Measurements from ENCODE around the gene ZNFX1. TPM values are rescaled to one million over a fixed set of nuclear protein-coding genes. Genes with fewer than 3 reads are reported as not detected.

Gene ZNFX1
- total RNA-seq, 8 experiments from 2014 or later: 5.7 to 108 (median 15.7) TPM

DNA sequence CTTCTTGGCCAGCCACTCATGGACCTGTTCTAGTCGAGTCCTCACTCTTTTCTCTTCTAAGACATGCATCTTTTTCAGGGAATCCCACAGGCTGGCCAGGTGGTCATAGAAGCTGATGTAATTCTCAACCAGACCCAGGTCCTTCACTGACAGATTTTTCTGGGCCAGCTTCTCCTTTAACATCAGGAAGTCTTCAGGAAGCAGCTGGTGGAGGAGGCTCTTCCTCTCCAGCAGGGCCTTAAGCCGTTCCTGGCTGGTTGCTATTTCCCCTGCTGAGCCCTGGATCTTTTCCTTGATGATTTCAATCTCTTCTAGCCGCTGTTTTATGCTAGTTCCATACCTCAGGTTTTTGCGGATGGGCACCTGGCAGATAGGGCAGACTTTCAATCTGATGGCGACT lies 30.1 kb downstream of the ZNFX1 start:
- ATAC-seq (replicated peaks in 6 of 8): no peak
- WGBS, 10 experiments: 72 to 100% (median 89%) methylated on average over 1 to 4 of the region's 5 CpGs; no CpG with 5 or more reads in 3 of the 10 experiments
- H3K27ac ChIP-seq: no peak overlapping the region
- H3K4me3 ChIP-seq: no peak overlapping the region
- in situ Hi-C loops (cut with MboI; ENCODE audit: low pct_unique_long_range_greater_than_20kb in 2 of 9, low sequenced_read_pairs in 9 of 9, unreplicated experiment in 9 of 9): no loop called here
- no peaks in the 10 kb centered on the region for H3K4me1 ChIP-seq (replicated peaks in 1 of 2)

DNA sequence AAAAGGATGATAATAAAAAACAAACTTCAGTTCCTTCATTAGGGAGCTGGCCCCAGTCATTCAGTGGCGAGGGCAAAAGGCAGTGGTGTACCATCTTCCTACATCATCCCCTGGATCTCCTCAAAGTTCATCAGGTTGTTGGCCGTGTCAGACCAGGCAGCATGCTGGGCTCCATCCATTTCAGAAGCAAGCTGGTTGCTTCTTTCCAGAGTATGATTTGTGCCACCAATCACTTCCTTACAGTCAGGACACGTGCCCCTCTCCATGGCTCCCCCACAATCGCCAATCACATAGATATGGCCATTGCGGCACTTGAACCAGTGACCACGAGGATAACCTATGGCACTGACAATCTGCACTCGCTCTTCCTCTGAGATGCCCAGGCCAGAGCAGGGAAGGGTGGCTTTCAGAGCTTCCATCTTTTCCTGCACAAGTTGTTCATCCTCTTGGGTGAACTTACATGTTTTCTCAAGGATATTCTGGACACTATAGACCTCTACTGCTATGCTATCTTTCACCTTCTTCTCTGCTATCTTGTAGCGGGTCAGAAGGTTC lies 30.6 kb downstream of the ZNFX1 start:
- in situ Hi-C loops (cut with MboI; ENCODE audit: low pct_unique_long_range_greater_than_20kb in 2 of 9, low sequenced_read_pairs in 9 of 9, unreplicated experiment in 9 of 9): no loop called here
- Histone ChIP-seq H3K4me3 (no peak overlapping the region), H3K4me1 (replicated peaks in 1 of 2) (no peaks in the 10 kb centered on the region), H3K27ac (no peak overlapping the region)
- 88 to 100% (median 100%) methylated on average over 1 to 8 of the region's 8 CpGs; no CpG with 5 or more reads in 3 of the 10 experiments for WGBS, 10 experiments
- ATAC-seq (replicated peaks in 6 of 8): no peak

DNA sequence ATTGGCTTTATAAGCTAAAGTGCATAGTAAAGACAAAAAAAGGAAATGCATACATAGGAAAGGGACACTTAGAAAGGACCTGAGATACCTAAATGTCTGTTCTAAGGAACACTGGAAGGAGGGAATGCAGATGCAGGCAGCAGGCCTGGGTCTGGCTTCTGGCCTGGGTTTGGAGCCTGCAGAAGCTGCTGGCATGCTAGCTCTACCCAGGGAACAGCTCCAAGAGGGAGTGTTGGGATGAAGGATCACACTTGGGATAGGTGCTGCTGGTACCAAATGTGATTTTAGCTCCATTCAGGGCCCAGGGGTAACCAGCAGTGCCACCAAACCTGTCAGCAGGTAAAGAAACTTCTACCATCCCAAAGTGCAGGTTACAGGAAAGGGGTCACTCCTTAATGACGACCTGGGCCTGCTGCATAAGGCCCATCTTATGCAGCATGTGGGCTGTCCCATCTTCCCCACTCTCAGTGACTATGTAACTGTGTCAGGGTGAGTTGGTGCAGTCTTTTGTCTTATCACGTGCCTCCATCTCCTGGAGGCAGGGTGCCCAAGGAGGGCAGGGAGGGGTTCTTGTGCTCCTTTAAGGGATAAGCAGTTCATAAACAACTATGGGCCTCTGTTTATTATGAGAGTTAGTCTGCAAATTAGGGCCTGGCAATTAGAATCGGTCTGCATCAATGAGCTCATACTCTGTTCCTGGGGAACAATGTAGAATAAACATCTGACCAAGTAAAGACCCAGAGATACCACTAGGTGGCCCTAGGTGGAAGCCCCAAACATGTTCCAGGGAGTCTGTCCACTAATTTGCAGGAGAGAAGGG lies 31.7 kb downstream of the ZNFX1 start:
- Histone ChIP-seq H3K27ac (no peak overlapping the region), H3K4me3 (no peak overlapping the region), H3K4me1 (replicated peaks in 1 of 2) (no peaks in the 10 kb centered on the region)
- ATAC-seq (replicated peaks in 6 of 8): peak; percentile 58 to 89 (median 71)
- WGBS, 10 experiments: 20 to 80% (median 60%) methylated on average over 1 to 3 of the region's 3 CpGs; no CpG with 5 or more reads in 4 of the 10 experiments
- in situ Hi-C loops (cut with MboI; ENCODE audit: low pct_unique_long_range_greater_than_20kb in 2 of 9, low sequenced_read_pairs in 9 of 9, unreplicated experiment in 9 of 9): no loop called here

DNA sequence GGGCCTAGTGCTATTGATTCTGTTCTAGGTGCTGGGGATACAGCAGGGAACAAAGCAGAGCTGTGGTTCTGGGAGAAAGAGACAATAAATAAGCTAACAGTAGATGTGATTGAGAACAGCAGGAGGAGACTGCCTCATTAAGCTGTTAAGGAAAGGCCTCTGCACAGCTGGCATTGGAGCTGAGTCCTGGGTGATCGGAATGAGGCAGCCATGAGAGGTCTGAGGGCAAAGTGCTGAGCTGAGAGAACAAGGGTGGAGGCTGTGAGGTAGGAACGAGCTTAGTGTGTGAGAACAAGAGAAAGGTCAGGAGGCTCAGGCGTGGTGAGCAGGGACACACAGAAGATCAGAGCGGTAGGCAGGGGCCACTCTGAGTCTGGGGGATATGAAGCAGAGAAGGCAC lies 40.3 kb downstream of the ZNFX1 start:
- 30 to 100% (median 75%) methylated on average over 1 to 4 of the region's 4 CpGs; no CpG with 5 or more reads in 2 of the 10 experiments for WGBS, 10 experiments
- no peaks in the 10 kb centered on the region for H3K4me1 ChIP-seq (replicated peaks in 1 of 2)

DNA sequence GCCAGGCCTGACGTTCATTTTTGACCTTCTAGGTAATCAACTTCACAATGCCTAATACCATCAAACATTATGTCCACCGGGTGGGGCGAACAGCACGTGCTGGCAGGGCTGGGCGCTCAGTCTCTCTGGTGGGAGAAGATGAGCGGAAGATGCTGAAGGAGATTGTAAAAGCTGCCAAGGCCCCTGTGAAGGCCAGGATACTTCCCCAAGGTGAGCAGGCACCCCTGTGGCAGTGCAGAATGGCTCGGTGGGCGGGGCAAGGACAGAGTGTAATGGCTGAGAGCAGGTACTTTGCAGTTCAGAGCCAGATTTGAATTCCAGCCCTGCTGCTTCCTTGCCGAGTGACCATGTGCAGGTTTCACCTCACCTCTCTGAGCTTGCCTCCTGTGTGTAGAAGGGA lies 41.6 kb downstream of the ZNFX1 start:
- no peak for ATAC-seq (replicated peaks in 6 of 8)
- Histone ChIP-seq H3K27ac (no peak overlapping the region), H3K4me1 (replicated peaks in 1 of 2) (no peaks in the 10 kb centered on the region), H3K4me3 (no peak overlapping the region)
- 83 to 100% (median 94%) methylated on average over 1 to 7 of the region's 9 CpGs; no CpG with 5 or more reads in 2 of the 10 experiments for WGBS, 10 experiments
- in situ Hi-C loops (cut with MboI; ENCODE audit: low pct_unique_long_range_greater_than_20kb in 2 of 9, low sequenced_read_pairs in 9 of 9, unreplicated experiment in 9 of 9): no loop called here

More for the DNA sequence above, 40.3 kb downstream of the ZNFX1 start:
- no peak for ATAC-seq (replicated peaks in 6 of 8)
- Histone ChIP-seq H3K4me3 (no peak overlapping the region), H3K27ac (no peak overlapping the region)
- in situ Hi-C loops (cut with MboI; ENCODE audit: low pct_unique_long_range_greater_than_20kb in 2 of 9, low sequenced_read_pairs in 9 of 9, unreplicated experiment in 9 of 9): no loop called here

DNA sequence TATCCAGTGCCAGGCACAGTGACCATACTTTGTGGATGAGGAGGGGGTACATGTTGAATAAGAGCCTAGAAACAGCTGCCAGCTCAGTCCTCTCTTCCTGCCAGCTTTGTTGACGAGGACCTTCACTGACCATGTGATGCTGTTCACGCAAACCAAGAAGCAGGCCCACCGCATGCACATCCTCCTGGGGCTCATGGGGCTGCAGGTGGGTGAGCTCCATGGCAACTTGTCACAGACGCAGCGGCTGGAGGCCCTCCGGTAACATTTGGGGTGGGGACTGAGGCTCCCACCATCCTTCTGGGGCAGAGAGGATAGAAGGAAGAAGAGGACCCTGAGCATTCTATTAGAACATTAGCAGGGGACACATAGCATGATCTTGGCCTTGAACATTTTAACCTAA lies 43.0 kb downstream of the ZNFX1 start:
- no peak for ATAC-seq (replicated peaks in 6 of 8)
- Histone ChIP-seq H3K4me1 (replicated peaks in 1 of 2) (no peaks in the 10 kb centered on the region), H3K4me3 (no peak overlapping the region), H3K27ac (no peak overlapping the region)
- WGBS, 10 experiments: 56 to 100% (median 96%) methylated on average over 3 to 4 of the region's 6 CpGs; no CpG with 5 or more reads in 6 of the 10 experiments
- in situ Hi-C loops (cut with MboI; ENCODE audit: low pct_unique_long_range_greater_than_20kb in 2 of 9, low sequenced_read_pairs in 9 of 9, unreplicated experiment in 9 of 9): no loop called here

DNA sequence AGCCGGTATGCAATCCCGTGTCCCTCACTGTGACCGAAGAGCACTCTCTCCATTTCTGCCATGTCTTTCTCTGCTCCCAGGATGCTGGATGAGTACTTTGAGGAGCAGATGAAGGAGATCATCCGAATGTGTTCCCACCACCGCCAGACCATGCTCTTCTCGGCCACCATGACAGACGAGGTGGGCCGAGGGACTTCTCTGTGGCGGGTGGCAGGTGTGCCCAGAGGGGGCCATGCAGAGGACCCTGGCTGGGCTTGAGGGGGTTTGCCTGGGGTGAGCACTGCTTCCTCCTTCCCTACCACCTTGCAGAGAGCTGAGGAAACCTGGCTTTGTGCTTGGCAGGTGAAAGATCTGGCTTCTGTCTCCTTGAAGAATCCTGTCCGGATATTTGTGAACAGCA lies 44.6 kb downstream of the ZNFX1 start:
- Histone ChIP-seq H3K4me1 (replicated peaks in 1 of 2) (no peaks in the 10 kb centered on the region), H3K4me3 (no peak overlapping the region), H3K27ac (no peak overlapping the region)
- no peak for ATAC-seq (replicated peaks in 6 of 8)
- 75 to 100% (median 94%) methylated on average over 1 to 6 of the region's 10 CpGs; no CpG with 5 or more reads in 3 of the 10 experiments for WGBS, 10 experiments
- in situ Hi-C loops (cut with MboI; ENCODE audit: low pct_unique_long_range_greater_than_20kb in 2 of 9, low sequenced_read_pairs in 9 of 9, unreplicated experiment in 9 of 9): no loop called here

DNA sequence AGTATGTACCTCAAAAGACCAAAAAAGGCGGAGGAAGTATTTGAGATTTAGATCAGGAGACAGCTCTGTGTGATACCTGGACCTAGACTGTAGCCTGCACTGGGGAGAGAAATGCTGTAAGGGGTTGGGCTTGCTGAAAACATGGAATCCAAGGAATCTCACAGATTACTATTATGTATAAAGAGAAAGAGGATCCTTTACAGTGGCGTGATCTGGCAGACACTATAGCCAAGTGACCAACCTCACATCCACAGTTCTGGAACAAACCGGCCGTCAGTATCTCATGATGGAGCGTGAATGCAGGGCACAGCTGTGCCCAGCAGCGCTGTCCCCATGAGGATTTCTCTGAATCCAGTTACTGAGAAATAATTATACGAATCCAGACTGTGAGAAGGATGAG lies 46.4 kb downstream of the ZNFX1 start:
- in situ Hi-C loops (cut with MboI; ENCODE audit: low pct_unique_long_range_greater_than_20kb in 2 of 9, low sequenced_read_pairs in 9 of 9, unreplicated experiment in 9 of 9): no loop called here
- peak in 1 of 8 experiments; percentile 7 for ATAC-seq (replicated peaks in 6 of 8)
- 0 to 90% (median 20%) methylated on average over 1 to 2 of the region's 7 CpGs; no CpG with 5 or more reads in 5 of the 10 experiments for WGBS, 10 experiments

DNA sequence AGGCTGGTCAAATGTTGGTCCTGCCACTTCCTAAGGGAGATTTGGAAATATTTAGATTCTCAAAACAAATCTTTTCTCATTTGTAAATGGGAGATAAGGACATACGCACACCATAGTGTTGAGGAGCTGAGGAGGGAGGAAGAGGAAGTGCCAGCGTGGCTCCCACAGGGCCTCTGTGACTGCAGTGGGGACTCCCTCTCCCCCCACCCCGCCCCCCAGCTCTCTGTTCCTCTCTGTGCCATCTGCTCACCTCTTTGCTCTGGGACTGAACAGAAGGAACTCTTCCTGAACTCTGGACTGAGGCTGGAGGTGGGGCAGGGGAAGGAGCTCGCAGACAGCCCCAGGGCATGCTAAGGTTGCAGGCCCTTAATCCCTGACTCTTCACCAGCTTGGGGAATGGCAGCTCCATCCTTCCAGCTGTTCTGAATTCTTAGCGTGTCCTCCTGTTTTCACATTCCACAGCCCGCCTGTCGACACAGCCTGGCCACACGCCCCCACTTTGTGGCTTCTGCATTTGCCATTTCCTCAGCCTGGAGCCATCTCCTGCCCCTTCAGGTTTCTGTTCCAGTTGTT lies 47.2 kb downstream of the ZNFX1 start:
- H3K4me3 ChIP-seq: no peak overlapping the region
- H3K4me1 ChIP-seq (replicated peaks in 1 of 2): no peaks in the 10 kb centered on the region
- no peak overlapping the region for H3K27ac ChIP-seq
- in situ Hi-C loops (cut with MboI; ENCODE audit: low pct_unique_long_range_greater_than_20kb in 2 of 9, low sequenced_read_pairs in 9 of 9, unreplicated experiment in 9 of 9): no loop called here
- 60 to 100% (median 91%) methylated on average over 1 to 6 of the region's 8 CpGs; no CpG with 5 or more reads in 3 of the 10 experiments for WGBS, 10 experiments
- ATAC-seq (replicated peaks in 6 of 8): peak in 3 of 8 experiments; percentile 77 to 91 (median 80)

More for the DNA sequence above, 46.4 kb downstream of the ZNFX1 start:
- Histone ChIP-seq H3K27ac (no peak overlapping the region), H3K4me1 (replicated peaks in 1 of 2) (no peaks in the 10 kb centered on the region), H3K4me3 (no peak overlapping the region)

DNA sequence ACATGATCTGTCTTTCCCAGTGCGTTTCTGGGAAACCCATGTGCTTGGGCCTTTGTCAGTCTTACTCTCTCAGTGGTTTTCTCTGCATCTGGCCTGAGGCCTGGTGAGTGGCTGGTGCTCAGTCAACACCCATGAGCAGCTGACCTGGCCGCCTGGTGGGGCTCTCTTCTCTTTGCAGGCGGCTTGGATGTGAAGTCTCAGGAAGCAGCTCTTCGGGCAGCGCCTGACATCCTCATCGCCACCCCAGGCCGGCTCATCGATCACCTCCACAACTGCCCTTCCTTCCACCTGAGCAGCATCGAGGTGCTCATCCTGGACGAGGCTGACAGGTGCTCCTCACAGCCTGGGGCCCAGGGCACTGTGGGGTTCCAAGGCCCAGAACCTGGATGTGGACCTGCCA lies 47.8 kb downstream of the ZNFX1 start:
- in situ Hi-C loops (cut with MboI; ENCODE audit: low pct_unique_long_range_greater_than_20kb in 2 of 9, low sequenced_read_pairs in 9 of 9, unreplicated experiment in 9 of 9): no loop called here
- WGBS, 10 experiments: 60 to 100% (median 94%) methylated on average over 1 to 3 of the region's 10 CpGs; no CpG with 5 or more reads in 2 of the 10 experiments
- H3K27ac ChIP-seq: no peak overlapping the region
- H3K4me3 ChIP-seq: no peak overlapping the region
- peak in 4 of 8 experiments; percentile 52 to 68 (median 54) for ATAC-seq (replicated peaks in 6 of 8)
- no peaks in the 10 kb centered on the region for H3K4me1 ChIP-seq (replicated peaks in 1 of 2)

DNA sequence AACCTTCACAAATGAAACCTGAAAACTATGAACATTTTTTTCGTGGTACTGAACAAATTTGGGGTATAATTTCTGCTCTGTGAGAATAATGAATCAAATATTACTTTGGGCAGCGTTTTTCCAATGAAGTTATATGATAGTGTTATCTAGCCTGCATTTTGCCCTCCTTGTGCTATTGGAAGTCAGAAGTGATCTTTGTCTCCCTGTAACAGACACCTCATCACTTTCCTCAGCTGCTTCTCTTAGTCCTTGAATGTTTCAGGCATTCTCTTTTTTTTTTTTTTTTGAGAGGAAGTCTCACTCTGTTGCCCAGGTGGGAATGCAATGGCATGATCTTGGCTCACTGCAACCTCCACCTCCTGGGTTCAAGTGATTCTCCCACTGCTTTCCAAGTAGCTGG lies 48.5 kb downstream of the ZNFX1 start:
- in situ Hi-C loops (cut with MboI; ENCODE audit: low pct_unique_long_range_greater_than_20kb in 2 of 9, low sequenced_read_pairs in 9 of 9, unreplicated experiment in 9 of 9): no loop called here

DNA sequence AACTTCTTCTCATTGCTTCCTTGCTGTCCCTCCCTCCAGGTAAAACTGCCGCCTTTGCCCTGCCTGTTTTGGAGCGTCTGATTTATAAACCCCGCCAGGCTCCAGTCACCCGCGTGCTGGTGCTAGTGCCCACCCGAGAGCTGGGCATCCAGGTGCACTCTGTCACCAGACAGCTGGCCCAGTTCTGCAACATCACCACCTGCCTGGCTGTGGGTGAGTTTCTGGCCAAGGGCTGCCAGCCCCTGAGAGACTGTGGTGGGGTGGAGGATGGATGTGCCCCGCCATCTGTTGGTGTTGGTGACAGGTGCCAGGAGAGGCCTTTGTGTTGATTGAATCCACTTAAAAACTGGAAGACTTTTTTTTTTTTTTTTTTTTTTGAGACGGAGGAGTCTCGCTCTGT lies 49.2 kb downstream of the ZNFX1 start:
- in situ Hi-C loops (cut with MboI; ENCODE audit: low pct_unique_long_range_greater_than_20kb in 2 of 9, low sequenced_read_pairs in 9 of 9, unreplicated experiment in 9 of 9): no loop called here
- 100% methylated on average over 2 of the region's 9 CpGs; no CpG with 5 or more reads in 8 of the 10 experiments for WGBS, 10 experiments
- Histone ChIP-seq H3K4me1 (replicated peaks in 1 of 2) (no peaks in the 10 kb centered on the region), H3K27ac (no peak overlapping the region), H3K4me3 (no peak overlapping the region)
- ATAC-seq (replicated peaks in 6 of 8): no peak

More for the DNA sequence above, 48.5 kb downstream of the ZNFX1 start:
- Histone ChIP-seq H3K4me3 (no peak overlapping the region), H3K4me1 (replicated peaks in 1 of 2) (no peaks in the 10 kb centered on the region), H3K27ac (no peak overlapping the region)
- 83 to 100% (median 100%) methylated on average over 1 to 2 of the region's 2 CpGs; no CpG with 5 or more reads in 4 of the 10 experiments for WGBS, 10 experiments
- ATAC-seq (replicated peaks in 6 of 8): no peak

DNA sequence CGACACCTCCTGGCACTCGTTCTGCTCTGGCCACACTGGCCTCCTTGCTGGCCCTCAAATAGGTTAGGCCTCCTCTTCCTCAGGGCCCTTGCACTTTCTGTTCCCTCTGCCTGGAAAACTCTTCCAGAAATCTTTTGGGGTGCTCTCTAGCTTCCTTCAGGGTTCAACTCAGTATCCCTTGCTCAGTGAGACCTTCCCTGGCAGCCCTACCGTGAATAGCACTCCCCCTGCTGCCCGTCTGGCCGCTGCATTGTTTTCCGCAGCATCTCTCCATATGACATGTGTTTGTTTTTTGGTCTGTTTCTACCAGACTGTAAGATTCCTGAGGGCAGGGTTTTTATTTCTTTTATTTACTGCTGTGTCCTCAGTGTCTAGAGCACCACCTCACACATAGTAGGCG lies 52.0 kb downstream of the ZNFX1 start:
- in situ Hi-C loops (cut with MboI; ENCODE audit: low pct_unique_long_range_greater_than_20kb in 2 of 9, low sequenced_read_pairs in 9 of 9, unreplicated experiment in 9 of 9): no loop called here
- ATAC-seq (replicated peaks in 6 of 8): no peak
- 80 to 100% (median 92%) methylated on average over 1 to 6 of the region's 7 CpGs; no CpG with 5 or more reads in 3 of the 10 experiments for WGBS, 10 experiments
- H3K27ac ChIP-seq: no peak overlapping the region
- no peaks in the 10 kb centered on the region for H3K4me1 ChIP-seq (replicated peaks in 1 of 2)
- no peak overlapping the region for H3K4me3 ChIP-seq
